GM12892 (cell line): ENCODE data around the gene CRYZ.

ENCODE experiments used
- POLR2A ChIP-seq: IDR thresholded peaks from 2 replicates; pipeline ENCODE4 v1.6.1; 2011; ENCODE audit warnings: low read depth, low read length, control low read depth
- TAF1 ChIP-seq: IDR thresholded peaks from 2 replicates; pipeline ENCODE4 v1.6.1; 2011; ENCODE audit warnings: low read depth, mild to moderate bottlenecking, control low read depth, low read length, borderline replicate concordance

DNA sequence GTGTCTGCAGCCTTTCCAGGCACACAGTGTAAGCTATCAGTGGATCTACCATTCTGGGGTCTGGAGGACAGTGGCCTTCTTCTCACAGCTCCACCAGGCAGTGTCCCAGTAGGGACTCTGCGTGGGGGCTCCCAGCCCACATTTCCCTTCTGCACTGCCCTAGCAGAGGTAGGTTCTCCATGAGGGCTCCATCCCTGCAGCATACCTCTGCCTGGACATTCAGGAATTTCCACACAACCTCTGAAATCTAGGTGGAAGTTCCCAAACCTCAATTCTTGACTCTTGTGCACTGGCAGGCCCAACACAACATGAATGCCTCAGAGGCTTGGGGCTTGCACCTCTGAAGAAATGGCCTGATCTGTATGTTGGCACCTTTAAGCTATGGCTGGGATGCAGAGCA, 6.8 kb downstream of the CRYZ start:
- no peak for TF ChIP-seq TAF1
- no peak for TF ChIP-seq POLR2A
